DMS53 treated with DMSO at 0.1 percent for 48 hours (cell line): ENCODE data around the gene MPND.
"Not testable (repeated sequence)": the region's sequence is repeated elsewhere in the genome, so short reads cannot be mapped to it uniquely, and the experiment has no call there.

Experiments used
- DNase-seq: peaks from one replicate; lab custom pipeline; 2025; ENCODE audit not compliant: unreplicated experiment; lab: John Stamatoyannopoulos, UW

Gene MPND

GRCh38 chr19:4346020-4346383, 2.6 kb downstream of the MPND start:
- no peak for DNase-seq

GRCh38 chr19:4347521-4347920, 4.2 kb downstream of the MPND start:
- no peak for DNase-seq

DNA sequence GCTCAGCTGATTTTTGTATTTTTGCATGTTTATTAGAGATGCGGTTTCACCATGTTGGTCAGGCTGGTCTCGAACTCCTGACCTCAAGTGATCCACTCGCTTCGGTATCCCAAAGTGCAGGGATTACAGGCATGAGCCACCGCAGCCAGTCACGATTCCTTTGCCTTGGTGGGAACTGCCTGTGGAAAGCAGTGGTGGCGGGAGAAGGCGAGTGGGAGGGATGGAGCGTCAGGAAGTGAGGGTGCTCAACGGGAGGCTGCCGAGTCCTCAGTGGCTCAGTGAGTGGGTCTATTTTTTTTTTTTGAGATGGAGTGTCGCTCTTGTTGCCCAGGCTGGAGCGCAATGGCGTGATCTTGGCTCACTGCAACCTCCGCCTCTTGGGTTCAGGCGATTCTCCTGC, 5.9 kb downstream of the MPND start:
- not testable (repeated sequence) for DNase-seq

- no peak for DNase-seq
Measured at GRCh38 chr19:4350111-4350510, 6.7 kb downstream of the MPND start.

GRCh38 chr19:4350726-4351125, 7.4 kb downstream of the MPND start:
- no peak for DNase-seq

- DNase-seq: no peak
Measured at GRCh38 chr19:4352701-4353121, 9.3 kb downstream of the MPND start.

DNA sequence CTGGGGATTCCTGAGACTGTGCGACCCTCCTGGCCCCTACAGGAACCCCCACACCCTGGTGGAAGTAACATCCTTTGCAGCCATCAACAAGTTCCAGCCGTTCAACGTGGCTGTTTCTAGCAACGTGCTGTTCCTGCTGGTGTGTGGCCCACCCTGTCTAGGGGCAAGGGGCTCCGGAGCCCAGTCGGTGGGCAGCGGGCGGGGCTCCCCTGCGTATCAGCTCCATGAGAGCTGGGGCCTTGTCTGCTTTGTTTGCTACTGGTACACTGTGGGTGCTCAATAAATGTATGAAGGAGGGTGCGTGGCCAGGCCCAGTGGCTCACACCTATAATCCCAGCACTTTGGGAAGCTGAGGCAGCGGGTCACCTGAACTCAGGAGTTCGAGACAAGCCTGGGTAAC, 10.9 kb downstream of the MPND start:
- no peak for DNase-seq

GRCh38 chr19:4354897-4355296, 11.5 kb downstream of the MPND start:
- no peak for DNase-seq

GRCh38 chr19:4357095-4357797, 13.9 kb downstream of the MPND start:
- no peak for DNase-seq

GRCh38 chr19:4357921-4358326, 14.6 kb downstream of the MPND start:
- no peak for DNase-seq

DNA sequence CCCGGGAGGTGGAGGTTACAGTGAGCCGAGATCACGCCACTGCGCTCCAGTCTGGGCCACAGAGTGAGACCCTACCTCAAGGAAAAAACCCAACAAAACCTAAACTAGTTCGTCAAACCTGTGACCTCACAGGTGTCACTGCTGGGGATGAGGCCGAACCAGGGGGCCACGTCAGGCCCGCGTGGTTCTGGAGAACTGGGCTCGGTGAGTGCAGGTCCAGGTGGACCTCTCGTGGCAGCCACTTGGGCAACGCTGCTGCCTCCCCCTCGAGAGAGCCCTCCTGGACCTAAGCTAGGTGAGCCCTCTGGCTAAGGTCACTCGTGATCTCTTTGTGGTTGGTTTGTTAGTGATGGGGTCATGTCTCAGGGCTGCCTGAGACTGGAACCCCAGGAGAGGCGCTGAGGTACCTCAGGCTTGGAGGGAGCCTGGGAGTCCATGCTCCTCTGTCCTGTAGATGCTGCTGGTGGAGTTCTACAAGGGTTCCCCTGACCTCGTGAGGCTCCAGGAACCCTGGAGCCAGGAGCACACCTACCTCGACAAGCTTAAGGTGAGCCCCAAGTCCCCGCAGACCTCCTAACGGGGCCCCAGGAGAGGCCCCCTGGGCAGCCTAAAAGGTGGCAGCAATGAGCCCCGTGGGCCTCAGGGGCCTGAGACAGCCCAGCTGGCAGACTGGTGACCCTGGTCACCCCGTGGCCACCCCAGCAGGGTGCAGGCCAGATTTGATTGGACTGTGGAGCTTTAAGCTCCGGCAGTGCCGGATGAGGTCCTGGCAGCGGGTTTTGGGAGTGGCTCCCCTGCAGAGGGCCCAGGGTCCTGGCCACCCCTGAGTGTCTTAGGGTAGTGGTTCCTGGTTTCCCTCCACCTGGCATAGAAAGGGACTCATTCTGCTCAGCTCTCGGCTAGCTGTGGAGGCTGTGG, 15.6 kb downstream of the MPND start:
- no peak for DNase-seq

- DNase-seq: no peak
Measured at GRCh38 chr19:4359627-4360000, 16.3 kb downstream of the MPND start.

GRCh38 chr19:4360081-4360569, 16.8 kb downstream of the MPND start:
- no peak for DNase-seq

GRCh38 chr19:4360641-4361151, 17.3 kb downstream of the MPND start:
- no peak for DNase-seq

DNA sequence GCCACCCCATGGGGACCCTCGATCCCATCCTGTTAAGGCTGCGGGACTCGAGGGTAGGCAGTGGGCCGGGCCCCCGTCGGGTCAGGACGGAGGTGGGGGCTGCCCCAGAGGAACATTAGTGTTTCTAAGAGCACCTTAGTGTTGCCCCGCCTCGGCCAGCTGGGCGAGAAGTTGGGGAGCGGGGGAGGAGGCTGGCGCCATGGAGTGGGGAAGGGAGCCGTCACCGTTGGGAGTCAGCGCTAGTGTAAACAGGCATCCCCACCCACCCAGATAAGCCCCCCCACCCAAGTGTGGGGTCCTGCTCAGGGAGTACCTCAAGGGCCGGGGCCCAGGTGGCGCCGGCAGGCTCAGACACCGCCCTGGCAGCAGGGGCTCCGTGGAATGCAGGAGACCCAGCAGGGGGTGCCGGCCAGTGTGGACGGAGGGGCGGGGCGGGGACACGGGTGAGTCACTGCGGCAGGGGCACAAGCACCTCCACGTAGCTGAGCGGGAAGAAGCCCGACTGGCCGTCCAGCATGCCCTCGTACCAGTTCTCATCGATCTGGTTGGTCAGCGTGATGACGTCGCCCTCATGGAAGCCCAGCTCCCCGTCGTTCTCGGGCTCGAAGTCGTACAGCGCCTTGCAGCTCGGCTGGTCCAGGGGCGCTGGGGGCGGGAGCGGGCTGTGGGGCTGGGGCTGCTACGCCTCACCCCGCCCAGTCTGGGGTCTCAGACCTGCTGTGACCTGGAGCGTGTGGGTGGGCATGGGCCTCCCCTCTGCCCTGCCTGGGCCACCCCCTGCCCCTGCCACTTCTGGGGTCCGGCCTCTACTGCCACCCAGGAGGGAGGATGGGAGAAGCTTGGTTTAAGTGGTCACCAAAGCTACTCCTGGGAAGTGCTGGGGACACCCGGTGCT, 18.0 kb downstream of the MPND start:
- DNase-seq: no peak

DNA sequence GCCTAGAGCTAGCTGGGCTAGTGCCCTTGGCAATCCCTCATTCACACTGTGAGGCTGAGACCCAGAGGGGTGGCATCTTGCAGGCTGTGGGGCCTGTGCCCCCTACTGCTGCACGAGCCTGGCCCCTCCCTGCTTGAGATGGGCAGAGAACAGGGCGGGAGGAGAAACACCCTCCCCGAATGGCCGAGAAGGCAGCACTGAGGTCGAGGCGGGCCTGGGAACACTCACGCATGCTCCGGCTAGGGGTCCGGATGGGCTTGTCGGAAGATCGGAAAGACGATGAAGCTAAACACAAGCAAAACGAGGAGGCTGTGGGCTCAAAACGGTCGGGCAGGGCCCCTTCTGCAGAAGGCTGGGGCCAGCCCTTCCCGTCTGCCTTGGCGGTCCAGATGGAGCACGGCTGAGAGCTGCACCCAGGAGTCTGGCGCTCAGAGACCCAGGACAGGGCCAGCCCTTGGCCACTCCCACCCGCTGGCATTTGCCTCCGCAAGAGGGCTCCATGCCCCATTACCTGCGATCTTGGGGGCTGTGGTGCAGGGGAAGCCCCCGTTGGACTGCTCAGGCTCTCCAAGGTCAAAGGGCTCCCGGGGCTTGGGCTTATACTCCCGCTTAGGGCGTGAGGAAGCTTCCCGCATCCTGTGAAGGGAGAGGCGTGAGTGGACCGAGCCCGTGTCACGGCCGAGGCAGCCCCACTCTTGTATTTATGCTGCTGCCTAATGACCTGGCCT, 18.9 kb downstream of the MPND start:
- no peak for DNase-seq

DNA sequence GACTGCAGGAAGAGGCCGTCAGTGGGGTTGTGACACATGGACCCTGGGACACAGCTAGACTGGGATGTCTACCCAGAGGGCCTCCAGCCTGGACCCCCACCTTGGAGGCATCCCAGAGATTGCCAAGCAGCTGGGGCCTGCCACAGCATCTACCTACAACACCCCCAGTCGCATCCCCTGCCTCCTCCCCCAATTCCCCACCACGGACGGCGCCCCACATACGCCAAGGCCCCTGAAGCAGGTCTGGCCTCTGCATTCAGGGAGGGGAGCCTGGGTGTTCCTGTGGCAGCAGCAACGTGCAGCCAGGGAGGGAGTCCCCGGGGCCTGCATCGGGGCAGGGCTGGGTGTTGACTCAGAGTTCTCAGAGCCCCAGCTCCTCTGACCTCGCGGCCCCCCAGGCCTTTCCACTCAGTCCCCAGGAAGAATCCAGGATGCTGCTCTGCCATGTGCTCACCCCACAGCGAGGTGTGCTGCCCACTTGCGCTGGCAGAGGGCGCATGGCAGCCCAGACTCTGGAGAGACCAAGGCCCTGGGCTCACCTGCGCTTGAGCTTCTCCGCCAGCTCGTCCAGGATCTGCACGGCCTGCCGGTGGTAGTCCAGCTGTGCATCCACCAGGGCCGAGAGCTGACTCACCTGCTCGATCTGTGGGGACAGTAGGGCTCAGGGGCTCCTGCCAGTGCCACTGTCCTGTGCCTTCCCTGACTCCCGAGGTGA, 19.6 kb downstream of the MPND start:
- no peak for DNase-seq

DNA sequence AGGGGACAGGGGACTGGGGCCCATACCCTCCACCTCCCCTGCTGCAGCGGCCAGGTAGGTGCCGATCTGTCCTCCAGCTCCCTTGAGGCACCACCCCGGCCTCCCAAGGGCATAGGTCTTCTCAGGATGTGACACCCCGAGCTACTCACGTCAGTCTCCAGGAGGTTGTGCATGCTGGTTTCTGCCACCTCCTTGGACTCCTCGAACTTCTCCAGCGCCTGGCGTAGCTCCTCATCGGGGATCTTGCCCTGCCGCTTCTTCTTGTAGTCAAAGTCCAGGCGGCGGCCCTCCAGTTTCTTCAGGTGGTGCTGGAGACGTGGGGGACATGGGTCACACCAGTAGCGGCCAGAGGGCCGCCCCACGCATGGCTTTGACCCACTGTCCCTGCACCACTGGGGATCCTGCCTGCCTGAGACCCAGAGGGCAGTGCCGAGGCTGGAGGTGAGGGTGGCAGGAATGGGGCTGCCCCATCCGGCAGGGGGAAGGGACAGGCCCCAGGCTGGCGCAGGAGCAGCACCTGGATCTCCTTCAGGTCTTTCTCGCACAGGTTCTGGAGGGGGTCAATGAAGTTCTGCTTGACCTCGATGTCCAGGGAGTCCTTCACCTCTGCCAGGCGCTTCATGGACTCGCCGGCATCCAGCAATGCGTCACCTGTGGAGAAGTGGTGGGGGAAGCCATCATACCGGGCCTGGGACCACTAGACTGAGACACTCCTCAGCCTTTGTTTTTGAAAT, 20.4 kb downstream of the MPND start:
- DNase-seq: no peak

DNA sequence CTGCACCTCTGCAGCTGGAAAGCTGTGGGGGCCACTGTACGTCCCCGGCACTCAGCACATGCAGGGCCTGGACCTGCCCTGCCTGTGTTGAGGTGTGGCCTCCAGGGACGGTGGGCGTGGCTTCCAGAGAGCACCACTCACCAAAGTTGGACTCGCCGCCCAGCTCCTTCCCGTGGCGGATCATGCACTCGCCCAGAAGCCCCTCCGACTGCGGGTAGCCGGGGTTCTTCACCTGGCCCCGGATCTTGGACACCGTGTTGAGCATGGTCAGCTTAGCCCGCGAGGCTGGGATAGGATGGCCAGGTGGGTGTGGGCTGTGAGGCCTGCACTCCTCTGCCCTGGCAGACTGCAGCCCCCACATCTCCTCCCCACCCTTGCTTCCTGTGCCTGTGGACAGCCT, 22.0 kb downstream of the MPND start:
- no peak for DNase-seq
